Measurements from ENCODE around the gene NAP1L1. TPM values are rescaled to one million over a fixed set of nuclear protein-coding genes. Genes with fewer than 3 reads are reported as not detected.

The NAP1L1 gene
- total RNA-seq, 2 experiments from 2014 or later, result 524 to 558 TPM

Other genes starting within 250 kb of the NAP1L1 start
- gene PHLDA1, start 52.9 kb downstream of the NAP1L1 start, total RNA-seq, result 10 to 100 TPM; 42.8 TPM